Ovary (tissue), 9 donors: ENCODE results near the gene SYCP2L. TPM values are rescaled to one million over a fixed set of nuclear protein-coding genes. Genes with fewer than 3 reads are reported as not detected.
"Not testable (repeated sequence)": the region's sequence is repeated elsewhere in the genome, so short reads cannot be mapped to it uniquely, and the experiment has no call there.

Experiments
- DNase-seq, 5 donors: peaks; one replicate each; pipeline ENCODE4 v3.0.0-alpha.2; 2019 to 2020
- H3K27ac ChIP-seq, 2 donors: fragments of 200-600 bp; one replicate each; pipeline versions ENCODE4 v1.5.1 to v1.8.0; 2019 to 2022
- H3K27me3 ChIP-seq: fragments of 200-600 bp; one replicate; pipeline ENCODE4 v1.8.0; 2022
- H3K36me3 ChIP-seq: fragments of 200-600 bp; sonication (generic); one replicate; pipeline ENCODE4 v1.5.1; 2019
- H3K4me1 ChIP-seq: one replicate; pipeline ENCODE4 v1.8.1; 2013; ENCODE audit warnings: mild to moderate bottlenecking, moderate library complexity; ENCODE audit not compliant: insufficient read depth
- H3K4me3 ChIP-seq: fragments of 200-600 bp; sonication (generic); one replicate; pipeline ENCODE4 v1.5.1; 2017
- H3K9me3 ChIP-seq, 2 donors: fragments of 200-600 bp in 1 of 2; sonication (generic) in 1 of 2; one replicate each; pipeline versions ENCODE4 v1.5.1 to v1.8.1; 2013 to 2019; ENCODE audit warnings: mild to moderate bottlenecking in 1 of 2, moderate library complexity in 1 of 2
- EP300 ChIP-seq: sonication (generic); formaldehyde crosslinking; IDR thresholded peaks from one replicate; pipeline ENCODE4 v1.6.1; 2017; ENCODE audit warnings: antibody characterized with exemption
- POLR2A ChIP-seq: fragments of 450-650 bp; IDR thresholded peaks from one replicate; pipeline ENCODE4 v1.6.1; 2017; ENCODE audit warnings: antibody characterized with exemption, mild to moderate bottlenecking, moderate library complexity
- WGBS, 3 donors: extraction: QIAGEN DNeasy Blood & Tissue Kit in 1 of 3; methylation state at CpG; one replicate each; pipeline versions ENCODE4 v1.1.5 to v1.1.7; 2013 to 2017; 5-methylcytosine and 5-hydroxymethylcytosine counted together
- intact Hi-C, 4 donors: fragments of 100-400 bp; cut with DNase I; formaldehyde crosslinking; loops; one replicate each; pipeline versions ENCODE4 v1.11.0 to v1.15.1; 2022 to 2023
- polyA plus RNA-seq, 2 donors: library from polyadenylated mRNA; stranded (reverse); fragments of 200-250 nt in 1 of 2; fragments of 350-450 nt in 1 of 2; fragmentation: Illumina TruSeq in 1 of 2; extraction: RNeasy Lipid Tissue Mini Kit (QIAGEN cat#74804) in 1 of 2; gene quantifications; one replicate each; pipeline ENCODE4 v1.2.3, GENCODE V29; 2013 to 2014
- total RNA-seq, 7 donors: library from RNA; depleted of rRNA in 2 of 7; stranded (reverse); fragments of >200 nt in 2 of 7; fragmentation: NEBNext Ultra II Directional in 3 of 7; extraction: Animal tissue kit (Norgen Biotek cat#: 25700) in 3 of 7; gene quantifications; one replicate each; pipeline versions ENCODE4 v1.1.0 to v1.2.4, GENCODE V29; 2016 to 2023
- TF ChIP-seq, protein P1 (sequence below), 3 donors: fragments of 450-650 bp in 2 of 3; fragments of 200-600 bp in 1 of 3; IDR thresholded peaks; one replicate each; pipeline versions ENCODE4 v1.5.1 to v1.8.0; 2016 to 2022; ENCODE audit warnings: antibody characterized with exemption in 3 of 3, mild to moderate bottlenecking in 1 of 3
- donor health status: DM: no; HTN: no; CAD: no; lungs with moderate emphysema.
- donor health status: DM: no; HTN: no; CAD: no.
- donor health status: Bipolar disorder and iron deficiency.
- donor health status: DM: yes; HTN: yes; CAD: no.
- donor health status: DM: no; HTN: no; CAD: no.
- donor health status: DM: yes; HTN: yes; CAD: no.

The SYCP2L gene
- total and polyA plus RNA-seq, 9 donors: 0.41 to 2.1 (median 1.2) TPM

DNA sequence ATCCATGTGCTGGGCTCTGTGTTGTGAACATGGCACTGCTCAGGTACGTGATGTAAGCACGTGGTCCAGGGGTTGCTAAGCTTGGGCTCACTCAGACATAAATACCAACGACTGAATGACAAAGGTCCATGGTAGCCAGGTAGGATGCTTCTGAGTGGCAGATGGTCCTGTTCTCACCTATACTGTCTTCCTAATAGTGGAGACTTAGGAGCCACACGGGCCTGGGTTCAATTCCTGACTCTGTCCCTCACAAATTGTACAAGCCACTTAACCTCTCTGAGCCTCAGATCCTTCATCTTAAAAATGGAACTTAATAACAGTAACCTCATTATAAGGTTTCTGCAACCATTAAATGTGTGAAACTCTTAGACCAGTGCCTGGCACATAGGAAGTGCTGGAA is 11.8 kb upstream of the SYCP2L start:
- H3K27ac ChIP-seq: no peak overlapping the region
- DNase-seq: no peak

DNA sequence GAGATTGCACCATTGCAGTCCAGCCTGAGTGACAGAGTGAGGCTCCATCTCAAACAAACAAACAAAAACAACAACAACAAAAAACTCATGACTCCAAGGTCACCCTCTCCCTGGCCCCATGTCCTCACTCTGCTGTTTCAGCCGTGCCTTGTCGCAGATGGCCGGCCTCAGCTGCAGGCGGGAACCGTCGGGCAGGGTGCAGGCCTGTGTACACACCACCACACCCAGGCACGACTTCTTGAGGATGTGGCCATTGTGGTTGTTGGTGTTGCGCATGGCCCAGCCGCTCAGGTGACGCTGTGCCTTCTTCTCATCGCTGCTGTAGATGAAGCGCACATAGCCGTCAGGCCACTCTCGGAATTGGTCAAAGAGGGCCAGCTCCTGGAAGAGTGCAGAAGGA is 9.8 kb upstream of the SYCP2L start:
- Histone ChIP-seq H3K4me1 (no peaks in the 10 kb centered on the region), H3K4me3 (no peak overlapping the region), H3K9me3 (peaks cover 0 to 9% of the 10 kb centered on the region in 2 donors), H3K27me3 (no peaks in the 10 kb centered on the region), H3K27ac (no peak overlapping the region), H3K36me3 (no peaks in the 10 kb centered on the region)
- intact Hi-C loops: no loop called here
- DNase-seq: no peak
- TF ChIP-seq POLR2A: no peak
- TF ChIP-seq, protein P1, sequence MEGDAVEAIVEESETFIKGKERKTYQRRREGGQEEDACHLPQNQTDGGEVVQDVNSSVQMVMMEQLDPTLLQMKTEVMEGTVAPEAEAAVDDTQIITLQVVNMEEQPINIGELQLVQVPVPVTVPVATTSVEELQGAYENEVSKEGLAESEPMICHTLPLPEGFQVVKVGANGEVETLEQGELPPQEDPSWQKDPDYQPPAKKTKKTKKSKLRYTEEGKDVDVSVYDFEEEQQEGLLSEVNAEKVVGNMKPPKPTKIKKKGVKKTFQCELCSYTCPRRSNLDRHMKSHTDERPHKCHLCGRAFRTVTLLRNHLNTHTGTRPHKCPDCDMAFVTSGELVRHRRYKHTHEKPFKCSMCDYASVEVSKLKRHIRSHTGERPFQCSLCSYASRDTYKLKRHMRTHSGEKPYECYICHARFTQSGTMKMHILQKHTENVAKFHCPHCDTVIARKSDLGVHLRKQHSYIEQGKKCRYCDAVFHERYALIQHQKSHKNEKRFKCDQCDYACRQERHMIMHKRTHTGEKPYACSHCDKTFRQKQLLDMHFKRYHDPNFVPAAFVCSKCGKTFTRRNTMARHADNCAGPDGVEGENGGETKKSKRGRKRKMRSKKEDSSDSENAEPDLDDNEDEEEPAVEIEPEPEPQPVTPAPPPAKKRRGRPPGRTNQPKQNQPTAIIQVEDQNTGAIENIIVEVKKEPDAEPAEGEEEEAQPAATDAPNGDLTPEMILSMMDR (IDR thresholded peaks at IDR 0.05): no peak
- no peak for TF ChIP-seq EP300
- WGBS, 3 donors: 93 to 95% (median 94%) methylated on average over 14 of the region's 14 CpGs

More for the DNA sequence above, 11.8 kb upstream of the SYCP2L start:
- intact Hi-C loops: no loop called here
- no peaks in the 10 kb centered on the region for H3K4me1 ChIP-seq
- no peak overlapping the region for H3K4me3 ChIP-seq
- H3K27me3 ChIP-seq: no peaks in the 10 kb centered on the region
- TF ChIP-seq EP300 (no peak), POLR2A (no peak)
- TF ChIP-seq, protein P1 (IDR thresholded peaks at IDR 0.05): no peak
- WGBS, 3 donors: 81 to 90% (median 89%) methylated on average over 4 of the region's 4 CpGs
- H3K9me3 ChIP-seq: no peaks in the 10 kb centered on the region
- no peaks in the 10 kb centered on the region for H3K36me3 ChIP-seq

DNA sequence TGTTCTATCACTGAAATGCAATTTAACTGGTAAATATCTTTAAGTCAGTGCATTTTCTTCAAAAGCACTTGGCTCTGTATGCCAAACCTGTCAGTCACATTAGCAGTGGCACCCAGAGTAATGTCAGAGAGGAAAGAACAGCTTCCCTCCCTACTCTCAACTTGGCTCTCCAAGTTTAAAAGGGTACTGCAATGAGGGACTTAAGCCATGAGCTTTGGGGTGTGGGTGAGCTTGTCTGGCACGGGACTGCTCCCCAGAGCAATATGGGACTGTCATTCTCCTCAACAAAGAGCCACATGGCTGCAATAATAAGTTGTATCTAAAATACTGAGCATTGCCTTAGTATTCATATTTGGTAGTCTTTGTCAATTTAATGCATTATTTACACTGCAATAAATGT is 9.0 kb upstream of the SYCP2L start:
- TF ChIP-seq POLR2A (no peak), EP300 (no peak)
- TF ChIP-seq, protein P1 (IDR thresholded peaks at IDR 0.05): no peak
- DNase-seq: no peak
- no peak overlapping the region for H3K27ac ChIP-seq
- H3K4me3 ChIP-seq: no peak overlapping the region
- H3K9me3 ChIP-seq: peaks cover 0 to 11% of the 10 kb centered on the region in 2 donors
- H3K27me3 ChIP-seq: no peaks in the 10 kb centered on the region
- no peaks in the 10 kb centered on the region for H3K36me3 ChIP-seq
- intact Hi-C loops: no loop called here
- WGBS, 3 donors: 84 to 95% (median 89%) methylated on average over 1 of the region's 1 CpG
- no peaks in the 10 kb centered on the region for H3K4me1 ChIP-seq

GRCh38 chr6:10880366-10880765 is 6.5 kb upstream of the SYCP2L start:
- H3K9me3 ChIP-seq: peaks cover 0 to 11% of the 10 kb centered on the region in 2 donors
- no peaks in the 10 kb centered on the region for H3K36me3 ChIP-seq
- H3K27ac ChIP-seq: no peak overlapping the region
- H3K4me1 ChIP-seq: no peaks in the 10 kb centered on the region
- no peak for TF ChIP-seq POLR2A
- TF ChIP-seq EP300: no peak
- no peak overlapping the region for H3K4me3 ChIP-seq
- intact Hi-C loops: no loop called here
- WGBS, 3 donors: 97 to 98% (median 97%) methylated on average over 2 of the region's 2 CpGs
- DNase-seq: no peak
- no peaks in the 10 kb centered on the region for H3K27me3 ChIP-seq

DNA sequence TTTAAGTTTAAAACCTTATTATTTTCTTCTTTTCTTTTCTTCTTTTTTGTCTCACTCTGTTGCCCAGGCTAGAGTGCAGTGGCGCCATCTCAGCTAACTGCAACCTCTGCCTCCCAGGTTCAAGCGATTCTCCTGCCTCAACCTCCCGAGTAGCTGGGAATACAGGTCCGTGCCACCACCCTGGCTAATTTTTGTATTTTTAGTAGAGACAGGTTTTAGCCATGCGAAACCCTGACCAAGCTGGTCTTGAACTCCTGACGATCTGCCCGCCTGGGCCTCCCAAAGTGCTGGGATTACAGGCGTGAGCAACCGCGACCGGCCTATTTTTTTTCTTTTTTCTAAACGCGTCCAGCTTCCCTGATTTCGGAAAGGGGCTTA is 4.6 kb upstream of the SYCP2L start:
- H3K4me1 ChIP-seq, DNase-seq, H3K27me3 ChIP-seq, intact Hi-C loops, H3K36me3 ChIP-seq, H3K4me3 ChIP-seq, H3K27ac ChIP-seq: not testable (repeated sequence)
- 26 to 31% (median 28%) methylated on average over 14 of the region's 14 CpGs for WGBS, 3 donors
- H3K9me3 ChIP-seq: peaks cover 0 to 11% of the 10 kb centered on the region in 2 donors
